Caco-2 (cell line): ENCODE data around the gene LZTS2. TPM values are rescaled to one million over a fixed set of nuclear protein-coding genes. Genes with fewer than 3 reads are reported as not detected.
A peak's percentile ranks its signal among the peaks of the same experiment; 100 is the strongest.

ENCODE experiments used
- BruUV-seq: library from RNA; stranded (reverse); fragments of 400-500 nt; replicated peaks from 2 replicates; lab custom pipeline; 2021; lab: Mats Ljungman, UMichigan
- CTCF ChIA-PET: fragments of 300-600 bp; sonication (Branson Sonifier 250); formaldehyde crosslinking; loops from one replicate; lab custom pipeline; 2022; ENCODE audit warnings: antibody characterized with exemption; lab: Charles Lee
- POLR2A ChIA-PET: fragments of 300-600 bp; sonication (Branson Sonifier 250); formaldehyde crosslinking; loops from one replicate; lab custom pipeline; 2022; ENCODE audit warnings: antibody characterized with exemption; lab: Charles Lee
- DNase-seq, 2 experiments: peaks; one replicate each; pipeline versions ENCODE4 v3.0.0 to v3.0.0-alpha.2; 2020 to 2022
- H3K27me3 ChIP-seq: replicated peaks from 2 replicates; pipeline ENCODE4 v1.6.0; 2011; ENCODE audit warnings: low read length; ENCODE audit not compliant: control insufficient read depth, insufficient read depth
- H3K36me3 ChIP-seq: 2 replicates; pipeline ENCODE4 v1.5.1; 2011; ENCODE audit warnings: low read length; ENCODE audit not compliant: control insufficient read depth, insufficient read depth
- H3K4me1 ChIP-seq: fragments of 250-450 bp; sonication (Bioruptor Pico); 2 replicates; pipeline ENCODE4 v1.5.1; 2020; ENCODE audit warnings: mild to moderate bottlenecking
- H3K4me3 ChIP-seq: 2 replicates; pipeline ENCODE4 v1.5.1; 2011; ENCODE audit warnings: low read depth, mild to moderate bottlenecking, control low read depth, low read length
- H3K9me3 ChIP-seq: fragments of 250-450 bp; sonication (Bioruptor Pico); 2 replicates; pipeline ENCODE4 v1.5.1; 2020; ENCODE audit warnings: mild to moderate bottlenecking, moderate library complexity
- H3K27ac Mint-ChIP-seq: one replicate; pipeline ENCODE4 v1.8.0; 2022; ENCODE audit warnings: mixed read lengths; ENCODE audit not compliant: unreplicated experiment
- H3K27me3 Mint-ChIP-seq: one replicate; pipeline ENCODE4 v1.8.0; 2022; ENCODE audit warnings: mixed read lengths; ENCODE audit not compliant: insufficient read depth, unreplicated experiment
- H3K36me3 Mint-ChIP-seq: one replicate; pipeline ENCODE4 v1.8.0; 2022; ENCODE audit warnings: mild to moderate bottlenecking, mixed read lengths; ENCODE audit not compliant: insufficient read depth, unreplicated experiment
- H3K4me1 Mint-ChIP-seq: one replicate; pipeline ENCODE4 v1.8.0; 2022; ENCODE audit warnings: low read depth, mixed read lengths; ENCODE audit not compliant: unreplicated experiment
- H3K4me3 Mint-ChIP-seq: one replicate; pipeline ENCODE4 v1.8.0; 2022; ENCODE audit warnings: mild to moderate bottlenecking, moderate library complexity, mixed read lengths; ENCODE audit not compliant: unreplicated experiment
- H3K9me3 Mint-ChIP-seq: one replicate; pipeline ENCODE4 v1.8.0; 2022; ENCODE audit warnings: mixed read lengths; ENCODE audit not compliant: unreplicated experiment
- CTCF ChIP-seq, 2 experiments: fragments of 200-600 bp in 1 of 2; IDR thresholded peaks; 1 replicate in 1 of 2; 2 replicates in 1 of 2; pipeline versions ENCODE4 v1.5.1 to v1.8.0; 2011 to 2022; ENCODE audit warnings: antibody characterized with exemption in 1 of 2, control low read depth in 1 of 2, inconsistent platforms in 1 of 2, low read depth in 1 of 2, low read length in 1 of 2, mild to moderate bottlenecking in 1 of 2, moderate library complexity in 1 of 2; ENCODE audit not compliant: insufficient read depth in 1 of 2, severe bottlenecking in 1 of 2, unreplicated experiment in 1 of 2
- intact Hi-C: fragments of 100-400 bp; cut with micrococcal nuclease; formaldehyde crosslinking; loops from one replicate; pipeline ENCODE4 v1.10.0; 2022; ENCODE audit not compliant: unreplicated experiment
- total RNA-seq: library from RNA; stranded (reverse); gene quantifications from 2 replicates; pipeline ENCODE4 v1.2.3, GENCODE V29; 2022

Gene LZTS2
- total RNA-seq, 1 experiment from 2014 or later = 53.3 TPM

- Histone ChIP-seq H3K9me3 (no peaks in the 10 kb centered on the region), H3K4me3 (no peak overlapping the region), H3K27me3 (no peaks in the 10 kb centered on the region), H3K36me3 (peaks cover 1% of the 10 kb centered on the region), H3K4me1 (peaks cover 26% of the 10 kb centered on the region)
- no peak overlapping the region for H3K27ac Mint-ChIP-seq
- BruUV-seq = no TSS peak
- no peaks in the 10 kb centered on the region for H3K9me3 Mint-ChIP-seq
- CTCF ChIA-PET = interaction anchor here (0.6 to 1.2 kb wide), 3 partner anchors 44 to 223 kb away, joined by 3 to 8 read pairs (median 4); no protein-coding TSS in a partner anchor
- no peaks in the 10 kb centered on the region for H3K27me3 Mint-ChIP-seq
- DNase-seq = no peak
- peaks cover 22% of the 10 kb centered on the region for H3K36me3 Mint-ChIP-seq
- H3K4me1 Mint-ChIP-seq = peaks cover 40% of the 10 kb centered on the region
- POLR2A ChIA-PET = interaction anchor here (0.6 kb wide), 1 partner anchor 10 kb away, joined by 4 read pairs; no protein-coding TSS in a partner anchor
- no peak overlapping the region for H3K4me3 Mint-ChIP-seq
- no peak for TF ChIP-seq CTCF (IDR thresholded peaks at IDR 0.05; ENCODE audit: insufficient read depth in 1 of 2, low read depth in 1 of 2, low read length in 1 of 2, severe bottlenecking in 1 of 2, unreplicated experiment in 1 of 2)
- intact Hi-C loops = no loop called here
Measured at GRCh38 chr10:100967332-100967731, 32.3 kb upstream of the LZTS2 start.

GRCh38 chr10:100968062-100968736, 31.4 kb upstream of the LZTS2 start:
- Histone ChIP-seq H3K27me3 (no peaks in the 10 kb centered on the region), H3K4me1 (peaks cover 33% of the 10 kb centered on the region), H3K9me3 (no peaks in the 10 kb centered on the region), H3K36me3 (peaks cover 7% of the 10 kb centered on the region), H3K4me3 (no peak overlapping the region)
- Mint-ChIP-seq H3K4me1 (peaks cover 49% of the 10 kb centered on the region), H3K27me3 (no peaks in the 10 kb centered on the region), H3K27ac (peak overlapping the region; percentile 86), H3K9me3 (no peaks in the 10 kb centered on the region), H3K4me3 (peak overlapping the region; percentile 90), H3K36me3 (peaks cover 24% of the 10 kb centered on the region)
- no peak for DNase-seq
- TSS peak; percentile 44 for BruUV-seq
- intact Hi-C loops = no loop called here
- CTCF ChIA-PET = interaction anchor here (0.6 to 2.4 kb wide), 3 partner anchors 19 to 46 kb away, joined by 3 to 12 read pairs (median 4); partner anchors contain the start of genes MRPL43 and TWNK
- POLR2A ChIA-PET = no interaction called here
- no peak for TF ChIP-seq CTCF (IDR thresholded peaks at IDR 0.05; ENCODE audit: insufficient read depth in 1 of 2, low read depth in 1 of 2, low read length in 1 of 2, severe bottlenecking in 1 of 2, unreplicated experiment in 1 of 2)

GRCh38 chr10:100968863-100969186, 30.8 kb upstream of the LZTS2 start:
- Histone ChIP-seq H3K27me3 (no peaks in the 10 kb centered on the region), H3K4me1 (peaks cover 33% of the 10 kb centered on the region), H3K9me3 (no peaks in the 10 kb centered on the region), H3K4me3 (peak overlapping the region; percentile 98), H3K36me3 (peaks cover 8% of the 10 kb centered on the region)
- no TSS peak for BruUV-seq
- peak overlapping the region; percentile 86 for H3K27ac Mint-ChIP-seq
- H3K36me3 Mint-ChIP-seq = peaks cover 29% of the 10 kb centered on the region
- H3K27me3 Mint-ChIP-seq = no peaks in the 10 kb centered on the region
- H3K9me3 Mint-ChIP-seq = no peaks in the 10 kb centered on the region
- peaks cover 50% of the 10 kb centered on the region for H3K4me1 Mint-ChIP-seq
- TF ChIP-seq CTCF (IDR thresholded peaks at IDR 0.05; ENCODE audit: insufficient read depth in 1 of 2, low read depth in 1 of 2, low read length in 1 of 2, severe bottlenecking in 1 of 2, unreplicated experiment in 1 of 2) = no peak
- intact Hi-C loops = no loop called here
- ChIA-PET POLR2A (no interaction called here), CTCF (interaction anchor here (0.6 to 2.4 kb wide), 3 partner anchors 18 to 45 kb away, joined by 3 to 12 read pairs (median 3); partner anchors contain the start of genes MRPL43 and TWNK)
- no peak for DNase-seq
- H3K4me3 Mint-ChIP-seq = peak overlapping the region; percentile 90
